Ishikawa (cell line): ENCODE data around the gene ACADM.

Source experiments
- CEBPB ChIP-seq: IDR thresholded peaks from 2 replicates; pipeline ENCODE4 v1.6.1; 2012
- CREB1 ChIP-seq: IDR thresholded peaks from 2 replicates; pipeline ENCODE4 v1.6.1; 2012; ENCODE audit warnings: low read depth
- EGR1 ChIP-seq: IDR thresholded peaks from 2 replicates; pipeline ENCODE4 v1.6.1; 2012
- EP300 ChIP-seq: IDR thresholded peaks from 2 replicates; pipeline ENCODE4 v1.6.1; 2012; ENCODE audit warnings: borderline replicate concordance
- FOXM1 ChIP-seq: IDR thresholded peaks from 2 replicates; pipeline ENCODE4 v1.6.1; 2012; ENCODE audit warnings: low read depth, borderline replicate concordance
- MAX ChIP-seq: IDR thresholded peaks from 2 replicates; pipeline ENCODE4 v1.6.1; 2012
- NFIC ChIP-seq: IDR thresholded peaks from 2 replicates; pipeline ENCODE4 v1.6.1; 2012
- RAD21 ChIP-seq: IDR thresholded peaks from 2 replicates; pipeline ENCODE4 v1.6.1; 2012; ENCODE audit warnings: low read depth
- TAF1 ChIP-seq: IDR thresholded peaks from 2 replicates; pipeline ENCODE4 v1.6.1; 2012; ENCODE audit warnings: low read depth, mild to moderate bottlenecking
- TCF12 ChIP-seq: IDR thresholded peaks from 2 replicates; pipeline ENCODE4 v1.6.1; 2012; ENCODE audit warnings: low read depth
- TEAD4 ChIP-seq: IDR thresholded peaks from 2 replicates; pipeline ENCODE4 v1.6.1; 2012
- YY1 ChIP-seq: IDR thresholded peaks from 2 replicates; pipeline ENCODE4 v1.6.1; 2012; ENCODE audit warnings: low read depth
- ZBTB7A ChIP-seq: IDR thresholded peaks from 2 replicates; pipeline ENCODE4 v1.6.1; 2012; ENCODE audit warnings: low read depth
- TF ChIP-seq, protein P1 (sequence below): IDR thresholded peaks from 2 replicates; pipeline ENCODE4 v1.6.1; 2012
- TF ChIP-seq, protein P2 (sequence below): IDR thresholded peaks from 2 replicates; pipeline ENCODE4 v1.6.1; 2012; ENCODE audit warnings: low read depth, mild to moderate bottlenecking

ACADM gene

GRCh38 chr1:75808921-75809320 is 84.4 kb downstream of the ACADM start:
- TF ChIP-seq CREB1 (no peak), FOXM1 (no peak), CEBPB (no peak), NFIC (no peak), MAX (no peak), ZBTB7A (no peak), TAF1 (no peak), TCF12 (no peak), RAD21 (no peak), EGR1 (no peak), YY1 (no peak), TEAD4 (no peak), EP300 (no peak)
- TF ChIP-seq, protein P1, sequence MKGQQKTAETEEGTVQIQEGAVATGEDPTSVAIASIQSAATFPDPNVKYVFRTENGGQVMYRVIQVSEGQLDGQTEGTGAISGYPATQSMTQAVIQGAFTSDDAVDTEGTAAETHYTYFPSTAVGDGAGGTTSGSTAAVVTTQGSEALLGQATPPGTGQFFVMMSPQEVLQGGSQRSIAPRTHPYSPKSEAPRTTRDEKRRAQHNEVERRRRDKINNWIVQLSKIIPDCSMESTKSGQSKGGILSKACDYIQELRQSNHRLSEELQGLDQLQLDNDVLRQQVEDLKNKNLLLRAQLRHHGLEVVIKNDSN = no peak
- TF ChIP-seq, protein P2, sequence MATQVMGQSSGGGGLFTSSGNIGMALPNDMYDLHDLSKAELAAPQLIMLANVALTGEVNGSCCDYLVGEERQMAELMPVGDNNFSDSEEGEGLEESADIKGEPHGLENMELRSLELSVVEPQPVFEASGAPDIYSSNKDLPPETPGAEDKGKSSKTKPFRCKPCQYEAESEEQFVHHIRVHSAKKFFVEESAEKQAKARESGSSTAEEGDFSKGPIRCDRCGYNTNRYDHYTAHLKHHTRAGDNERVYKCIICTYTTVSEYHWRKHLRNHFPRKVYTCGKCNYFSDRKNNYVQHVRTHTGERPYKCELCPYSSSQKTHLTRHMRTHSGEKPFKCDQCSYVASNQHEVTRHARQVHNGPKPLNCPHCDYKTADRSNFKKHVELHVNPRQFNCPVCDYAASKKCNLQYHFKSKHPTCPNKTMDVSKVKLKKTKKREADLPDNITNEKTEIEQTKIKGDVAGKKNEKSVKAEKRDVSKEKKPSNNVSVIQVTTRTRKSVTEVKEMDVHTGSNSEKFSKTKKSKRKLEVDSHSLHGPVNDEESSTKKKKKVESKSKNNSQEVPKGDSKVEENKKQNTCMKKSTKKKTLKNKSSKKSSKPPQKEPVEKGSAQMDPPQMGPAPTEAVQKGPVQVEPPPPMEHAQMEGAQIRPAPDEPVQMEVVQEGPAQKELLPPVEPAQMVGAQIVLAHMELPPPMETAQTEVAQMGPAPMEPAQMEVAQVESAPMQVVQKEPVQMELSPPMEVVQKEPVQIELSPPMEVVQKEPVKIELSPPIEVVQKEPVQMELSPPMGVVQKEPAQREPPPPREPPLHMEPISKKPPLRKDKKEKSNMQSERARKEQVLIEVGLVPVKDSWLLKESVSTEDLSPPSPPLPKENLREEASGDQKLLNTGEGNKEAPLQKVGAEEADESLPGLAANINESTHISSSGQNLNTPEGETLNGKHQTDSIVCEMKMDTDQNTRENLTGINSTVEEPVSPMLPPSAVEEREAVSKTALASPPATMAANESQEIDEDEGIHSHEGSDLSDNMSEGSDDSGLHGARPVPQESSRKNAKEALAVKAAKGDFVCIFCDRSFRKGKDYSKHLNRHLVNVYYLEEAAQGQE = no peak

- no peak for TF ChIP-seq YY1
- no peak for TF ChIP-seq ZBTB7A
- no peak for TF ChIP-seq NFIC
- TF ChIP-seq TCF12 = no peak
- no peak for TF ChIP-seq TEAD4
Observed at GRCh38 chr1:75811211-75811981, 86.9 kb downstream of the ACADM start.

DNA sequence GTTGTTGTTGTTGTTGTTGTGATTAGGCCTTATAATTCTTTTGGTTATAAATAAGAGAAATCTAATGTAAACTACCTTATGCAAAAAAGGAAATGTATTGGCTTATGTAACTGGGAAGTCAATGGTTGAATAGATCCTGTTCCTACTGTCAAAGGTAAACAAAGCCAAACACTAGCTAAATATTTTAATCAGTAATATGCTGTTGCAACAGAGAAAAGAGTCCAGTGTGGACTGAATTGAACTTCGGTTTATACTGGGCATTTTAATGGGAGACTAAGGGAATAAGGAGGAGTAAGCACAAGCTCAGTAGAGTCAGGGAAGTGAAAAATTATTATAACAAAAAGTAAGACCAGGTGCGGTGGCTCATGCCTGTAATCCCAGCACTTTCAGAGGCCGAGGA is 87.6 kb downstream of the ACADM start:
- TF ChIP-seq ZBTB7A (no peak), TEAD4 (no peak), RAD21 (no peak), CEBPB (no peak), YY1 (no peak), FOXM1 (no peak)
- TF ChIP-seq, protein P1 = no peak
- TF ChIP-seq, protein P2 = no peak
